GM12864 (cell line): ENCODE results near the gene CLCN6.

Experiments used
- DNase-seq: peaks from one replicate; pipeline ENCODE4 v3.0.0-alpha.2; 2011; ENCODE audit warnings: low read depth
- H3K4me3 ChIP-seq: 2 replicates; pipeline ENCODE4 v1.5.1; 2011; ENCODE audit warnings: mild to moderate bottlenecking, low read depth, low read length, control low read depth
- CTCF ChIP-seq: IDR thresholded peaks from 2 replicates; pipeline ENCODE4 v1.5.1; 2011; ENCODE audit warnings: low read depth, mild to moderate bottlenecking, moderate library complexity, low read length, control low read depth, inconsistent platforms; ENCODE audit errors: missing control alignments

Gene CLCN6

DNA sequence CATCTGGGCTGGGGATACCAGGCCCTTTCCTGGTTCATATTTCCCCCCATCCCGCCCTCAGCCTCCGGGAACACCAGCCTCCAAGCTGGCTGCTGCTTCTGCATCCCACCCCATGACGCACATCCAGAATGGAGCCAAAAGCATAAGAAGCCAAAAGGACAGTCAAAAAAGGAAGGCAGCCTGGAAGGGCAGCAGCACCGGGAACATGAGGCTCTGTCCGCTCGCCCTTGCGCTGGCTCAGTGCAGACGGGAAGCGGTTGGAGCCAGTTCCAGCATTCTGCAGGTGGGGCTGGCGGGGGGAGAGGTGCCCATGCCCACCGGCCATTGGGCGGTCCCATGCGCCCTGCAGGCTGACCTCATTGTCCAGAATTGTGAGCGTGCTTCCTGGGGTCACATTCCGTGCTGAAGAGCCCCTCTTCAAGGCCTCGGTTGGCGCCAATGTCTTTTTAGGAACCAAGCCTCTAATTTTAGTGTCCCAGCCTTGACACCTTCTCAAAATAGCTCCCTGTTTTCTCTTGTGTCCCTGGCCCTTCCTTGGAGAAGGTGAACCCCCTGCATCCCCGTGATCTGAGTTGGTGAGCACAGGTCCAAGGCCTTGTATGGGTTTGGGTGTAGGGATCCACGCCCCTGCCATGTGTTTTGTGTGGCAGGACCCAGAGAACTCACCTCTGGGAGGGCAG, 81.1 kb downstream of the CLCN6 start:
- no peak overlapping the region for H3K4me3 ChIP-seq
- TF ChIP-seq CTCF, result no peak
- DNase-seq, result no peak

- no peak for TF ChIP-seq CTCF
- no peak for DNase-seq
- no peak overlapping the region for H3K4me3 ChIP-seq
Observed at GRCh38 chr1:11887666-11888007, 81.6 kb downstream of the CLCN6 start.

GRCh38 chr1:11888206-11888876, 82.3 kb downstream of the CLCN6 start:
- DNase-seq, result no peak
- no peak overlapping the region for H3K4me3 ChIP-seq
- TF ChIP-seq CTCF, result no peak

DNA sequence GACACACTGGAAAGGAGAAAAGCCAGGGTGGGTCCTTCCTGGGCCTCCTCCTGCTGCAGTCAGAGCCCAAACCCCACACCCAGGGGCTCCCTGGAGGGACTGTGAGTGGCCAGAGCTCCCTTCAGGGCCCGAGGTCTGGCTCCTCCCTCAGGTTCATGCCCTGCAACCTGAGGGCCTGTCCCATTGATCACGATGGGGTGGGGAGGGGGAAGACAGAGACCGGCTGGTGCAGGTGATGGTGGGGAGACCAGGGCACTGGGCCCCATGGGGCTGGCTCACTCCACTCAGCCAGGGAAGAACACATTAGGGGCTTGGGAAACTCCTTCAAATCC, 82.9 kb downstream of the CLCN6 start:
- H3K4me3 ChIP-seq, result no peak overlapping the region
- DNase-seq, result no peak
- no peak for TF ChIP-seq CTCF

GRCh38 chr1:11891433-11892186, 85.6 kb downstream of the CLCN6 start:
- DNase-seq, result no peak
- no peak for TF ChIP-seq CTCF
- no peak overlapping the region for H3K4me3 ChIP-seq
